GM23248 (cell line): ENCODE results near the gene FTH1.

Experiments
- EZH2 ChIP-seq: fragments of 200-600 bp; sonication (generic); IDR thresholded peaks from 2 replicates; pipeline ENCODE4 v1.6.1; 2018; ENCODE audit warnings: antibody characterized with exemption, mild to moderate bottlenecking; ENCODE audit not compliant: insufficient read depth, poor library complexity, severe bottlenecking
- EZH2phosphoT487 ChIP-seq: fragments of 200-600 bp; sonication (generic); IDR thresholded peaks from 2 replicates; pipeline ENCODE4 v1.6.1; 2018; ENCODE audit warnings: antibody characterized with exemption, moderate library complexity, mild to moderate bottlenecking, low read depth; ENCODE audit not compliant: insufficient read depth

GRCh38 chr11:61950035-61950547 lies 17.3 kb downstream of the FTH1 start, which contains the start of gene BEST1:
- no peak for TF ChIP-seq EZH2phosphoT487
- no peak for TF ChIP-seq EZH2
